Dendritic cell treated with granulocyte-macrophage colony-stimulating factor and Interleukin-4, amounts not matched to agents 40 ng/mL and 50 ng/mL, for 4 days (primary cell): ENCODE results near the gene PCED1A.
A peak's percentile ranks its signal among the peaks of the same experiment; 100 is the strongest.

Experiments used
- H3K27ac Mint-ChIP-seq: one replicate; pipeline ENCODE4 v1.8.0; 2022; ENCODE audit warnings: mild to moderate bottlenecking, mixed read lengths
- H3K27me3 Mint-ChIP-seq: one replicate; pipeline ENCODE4 v1.8.0; 2022; ENCODE audit warnings: mild to moderate bottlenecking, mixed read lengths
- H3K36me3 Mint-ChIP-seq: one replicate; pipeline ENCODE4 v1.8.0; 2022; ENCODE audit warnings: low read depth, mixed read lengths
- H3K4me1 Mint-ChIP-seq: one replicate; pipeline ENCODE4 v1.8.0; 2022; ENCODE audit warnings: low read depth, mixed read lengths
- H3K4me3 Mint-ChIP-seq: one replicate; pipeline ENCODE4 v1.8.0; 2022; ENCODE audit warnings: mild to moderate bottlenecking, moderate library complexity, mixed read lengths
- H3K9me3 Mint-ChIP-seq: one replicate; pipeline ENCODE4 v1.8.0; 2022; ENCODE audit warnings: mixed read lengths
- intact Hi-C: fragments of 100-400 bp; cut with micrococcal nuclease; formaldehyde crosslinking; loops from one replicate; pipeline ENCODE4 v1.15.0; 2022

The PCED1A gene, protein sequence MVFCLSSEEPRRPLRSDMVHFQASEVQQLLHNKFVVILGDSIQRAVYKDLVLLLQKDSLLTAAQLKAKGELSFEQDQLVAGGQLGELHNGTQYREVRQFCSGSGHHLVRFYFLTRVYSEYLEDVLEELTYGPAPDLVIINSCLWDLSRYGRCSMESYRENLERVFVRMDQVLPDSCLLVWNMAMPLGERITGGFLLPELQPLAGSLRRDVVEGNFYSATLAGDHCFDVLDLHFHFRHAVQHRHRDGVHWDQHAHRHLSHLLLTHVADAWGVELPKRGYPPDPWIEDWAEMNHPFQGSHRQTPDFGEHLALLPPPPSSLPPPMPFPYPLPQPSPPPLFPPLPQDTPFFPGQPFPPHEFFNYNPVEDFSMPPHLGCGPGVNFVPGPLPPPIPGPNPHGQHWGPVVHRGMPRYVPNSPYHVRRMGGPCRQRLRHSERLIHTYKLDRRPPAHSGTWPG

DNA sequence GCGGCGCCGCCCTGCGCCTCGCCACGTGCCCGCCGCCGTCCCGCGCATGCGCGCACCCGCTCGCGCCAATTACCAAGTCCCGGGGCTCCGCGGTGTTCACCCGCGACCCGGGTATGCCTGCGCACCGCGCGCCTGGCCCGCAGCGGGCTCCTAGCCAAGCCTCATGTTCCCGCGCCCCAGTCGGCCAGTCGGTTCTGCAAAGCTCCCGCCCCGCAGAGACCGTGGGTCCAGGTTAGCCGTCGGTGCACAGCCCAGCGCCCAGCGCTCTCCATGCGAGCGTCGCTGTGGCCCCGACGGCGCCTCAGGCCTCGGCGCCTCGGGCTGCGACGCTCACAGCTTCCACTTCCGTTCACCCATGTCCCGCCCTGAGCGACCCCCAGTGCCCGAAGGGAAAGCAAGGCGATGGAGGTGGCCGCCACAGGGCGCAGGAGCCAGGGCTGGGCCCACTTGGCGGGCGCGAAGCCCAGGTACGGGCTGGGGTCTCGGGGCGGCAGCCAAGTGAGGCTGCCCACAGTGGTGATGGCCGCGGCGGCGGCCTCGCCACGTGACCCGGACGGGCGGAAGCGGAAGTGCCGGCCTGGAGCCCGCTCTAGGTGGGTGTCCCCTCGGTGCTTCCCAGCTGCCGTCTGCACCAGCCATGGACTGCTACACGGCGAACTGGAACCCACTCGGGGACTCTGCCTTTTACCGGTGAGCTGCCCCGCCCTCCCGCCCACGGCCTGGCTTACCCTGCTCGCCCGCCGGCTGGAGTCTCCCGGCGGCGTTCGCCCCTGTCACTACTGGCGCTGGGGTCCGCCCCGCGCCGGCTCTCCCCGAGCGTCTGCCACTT, at the start of gene PCED1A, which contains the start of gene VPS16:
PCED1A (minus strand) TSS at position 518 of the 829 bp plus-strand sequence. CDS start 743 bp downstream, outside the sequence.
VPS16 (plus strand) TSS at position 608 of the 829 bp plus-strand sequence; CDS start at position 638, 30 bp downstream.
- Mint-ChIP-seq H3K36me3 (peaks cover 67% of the 10 kb centered on the region), H3K4me3 (peak within 1 kb of the TSS; percentile 88), H3K27me3 (peaks cover 2% of the 10 kb centered on the region), H3K4me1 (peaks cover 62% of the 10 kb centered on the region), H3K27ac (peak within 1 kb of the TSS; percentile 93), H3K9me3 (no peaks in the 10 kb centered on the region)
- intact Hi-C loops, result loop anchor here (1.0 to 2.0 kb wide), 2 partner anchors 8 to 30 kb away; no protein-coding TSS in a partner anchor

DNA sequence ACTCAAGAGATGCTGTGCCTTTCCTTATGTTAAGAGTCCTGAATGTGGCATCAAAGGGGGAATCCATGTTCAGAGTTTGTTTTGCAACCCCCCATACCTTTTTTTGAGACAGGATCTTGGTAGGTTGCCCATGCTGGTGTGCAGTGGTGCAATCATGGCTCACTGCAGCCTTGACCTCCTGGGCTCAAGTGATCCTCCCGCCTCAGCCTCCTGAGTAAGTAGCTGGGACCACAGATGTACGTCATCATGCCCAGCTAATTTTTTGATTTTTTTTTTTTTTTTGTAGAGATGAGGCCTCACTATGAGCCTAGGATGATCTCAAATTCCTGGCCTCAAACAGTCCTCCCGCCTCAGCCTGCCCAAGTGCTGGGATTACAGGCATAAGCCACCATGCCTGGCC, 49.3 kb upstream of the PCED1A start:
- Mint-ChIP-seq H3K4me1 (peaks cover 41% of the 10 kb centered on the region), H3K27me3 (no peaks in the 10 kb centered on the region), H3K27ac (no peak overlapping the region), H3K9me3 (no peaks in the 10 kb centered on the region), H3K4me3 (no peak overlapping the region), H3K36me3 (peaks cover 14% of the 10 kb centered on the region)
- intact Hi-C loops, result no loop called here

DNA sequence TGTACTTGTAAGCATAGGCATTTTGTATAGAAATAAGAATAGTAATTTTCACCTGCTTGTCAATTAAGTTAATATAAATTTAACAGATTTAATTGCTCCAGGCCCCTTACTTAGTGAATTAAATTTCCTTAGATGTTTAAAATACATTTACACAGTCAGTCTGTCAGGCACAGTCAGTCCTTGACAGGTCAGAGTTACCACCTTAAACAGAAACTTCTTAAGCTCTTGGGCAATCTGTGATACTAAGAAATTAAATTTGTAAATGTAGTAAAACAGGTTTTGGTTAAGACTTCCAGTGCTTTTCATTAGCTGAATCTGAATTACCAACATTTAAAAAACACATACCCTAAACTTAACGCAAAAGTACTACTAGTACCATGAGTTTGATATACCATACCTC, 48.8 kb upstream of the PCED1A start:
- Mint-ChIP-seq H3K27me3 (no peaks in the 10 kb centered on the region), H3K9me3 (no peaks in the 10 kb centered on the region), H3K4me3 (no peak overlapping the region), H3K36me3 (peaks cover 11% of the 10 kb centered on the region), H3K4me1 (peaks cover 47% of the 10 kb centered on the region), H3K27ac (no peak overlapping the region)
- intact Hi-C loops, result no loop called here

DNA sequence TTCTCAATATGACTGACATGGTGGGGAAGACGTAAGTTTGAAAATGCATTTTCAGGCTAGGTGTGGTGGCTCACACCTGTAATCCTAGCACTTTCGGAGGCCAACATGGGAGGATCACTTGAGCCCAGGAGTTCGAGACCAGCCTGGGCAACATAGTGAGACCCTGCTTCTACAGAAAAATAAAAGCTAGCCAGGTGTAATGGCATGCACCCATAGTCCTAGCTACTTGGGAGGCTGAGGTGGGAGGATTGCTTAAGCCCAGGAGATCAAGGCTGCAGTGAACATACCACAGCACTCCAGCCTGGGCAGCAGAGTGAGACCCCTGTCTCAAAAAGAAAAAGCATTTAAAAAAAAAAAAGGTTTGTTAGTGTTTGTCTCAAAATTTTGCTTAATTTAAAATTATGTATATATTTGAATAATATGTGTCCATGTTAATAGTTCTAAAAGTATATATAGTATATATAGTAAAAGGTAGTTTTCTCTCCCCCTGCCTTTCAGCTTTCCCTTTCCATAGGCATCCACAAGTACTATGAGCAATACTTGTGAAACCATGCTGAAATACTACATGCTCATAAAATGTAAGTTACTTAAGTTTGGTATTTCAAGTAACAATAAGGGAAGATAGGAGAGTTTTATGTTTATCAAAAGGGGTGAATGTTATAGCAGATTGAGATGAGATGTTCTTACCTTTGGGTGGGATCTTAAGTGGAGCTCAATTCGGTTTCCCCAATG, 47.9 kb upstream of the PCED1A start:
- Mint-ChIP-seq H3K4me1 (peaks cover 55% of the 10 kb centered on the region), H3K27me3 (no peaks in the 10 kb centered on the region), H3K9me3 (no peaks in the 10 kb centered on the region), H3K36me3 (peaks cover 10% of the 10 kb centered on the region), H3K27ac (no peak overlapping the region), H3K4me3 (no peak overlapping the region)
- intact Hi-C loops, result no loop called here

DNA sequence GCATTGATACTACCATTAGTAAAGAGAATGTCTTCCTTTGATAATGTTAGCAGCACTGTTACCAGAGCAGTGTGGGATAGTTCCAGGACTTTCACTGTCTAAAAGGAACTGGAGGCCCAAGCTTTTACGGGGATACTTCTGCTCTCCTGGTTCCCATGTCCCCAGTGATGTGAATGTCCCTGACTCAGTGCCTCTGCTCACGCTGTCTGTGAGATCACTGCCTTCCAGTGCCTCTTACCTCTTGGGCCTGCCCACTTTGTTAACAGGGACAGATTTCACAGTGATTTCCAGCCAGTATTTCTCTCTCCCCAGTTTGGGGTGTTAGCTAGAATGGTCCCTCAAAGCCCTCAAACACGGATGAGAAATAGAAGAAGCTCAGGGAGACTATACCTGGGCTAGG, 47.3 kb upstream of the PCED1A start:
- Mint-ChIP-seq H3K36me3 (peaks cover 10% of the 10 kb centered on the region), H3K27me3 (no peaks in the 10 kb centered on the region), H3K27ac (peak overlapping the region; percentile 38), H3K9me3 (no peaks in the 10 kb centered on the region), H3K4me3 (no peak overlapping the region), H3K4me1 (peaks cover 55% of the 10 kb centered on the region)
- intact Hi-C loops, result no loop called here

DNA sequence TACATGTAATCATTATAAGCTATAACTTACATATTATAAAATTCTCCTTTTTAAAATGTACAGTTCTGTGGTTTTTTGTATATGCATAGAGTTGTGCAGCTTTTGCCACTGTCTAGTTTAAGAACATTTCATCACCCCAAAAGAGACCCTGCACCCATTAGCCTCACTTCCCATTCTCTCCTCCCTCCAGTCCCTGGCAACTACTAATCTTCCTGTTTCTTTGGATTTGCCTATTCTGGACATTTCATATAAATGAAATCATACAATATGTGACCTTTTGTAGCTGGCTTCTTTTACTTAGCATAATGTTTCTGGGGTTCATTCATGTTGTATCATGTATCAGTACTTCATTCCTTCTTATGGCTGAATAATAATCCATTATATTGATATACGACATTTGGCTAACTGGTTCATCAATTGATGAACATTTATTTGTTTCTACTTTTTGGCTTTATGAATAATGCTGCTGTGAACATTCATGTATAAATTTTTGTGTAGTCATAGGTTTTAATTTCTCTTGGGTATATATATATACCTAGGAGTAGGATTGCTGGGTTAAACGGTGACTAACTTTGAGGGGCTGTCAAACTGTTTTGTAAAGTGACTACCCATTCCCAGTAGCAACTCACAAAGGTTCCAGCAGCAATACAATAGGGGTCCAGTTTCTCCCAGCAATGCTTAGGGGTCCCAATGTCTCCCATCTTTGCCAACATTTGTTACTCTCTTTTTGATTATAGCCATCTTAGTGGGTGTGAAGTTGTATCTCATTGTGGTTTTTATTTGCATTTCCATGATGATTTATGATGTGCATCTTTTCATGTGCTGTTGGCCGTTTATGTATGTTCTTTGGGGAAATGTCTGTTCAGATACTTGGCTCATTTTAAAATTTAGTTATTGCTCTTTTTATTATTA, 43.5 kb upstream of the PCED1A start:
- H3K36me3 Mint-ChIP-seq, result no peaks in the 10 kb centered on the region
- no peaks in the 10 kb centered on the region for H3K27me3 Mint-ChIP-seq
- H3K9me3 Mint-ChIP-seq, result no peaks in the 10 kb centered on the region
- intact Hi-C loops, result no loop called here
- H3K4me1 Mint-ChIP-seq, result peaks cover 51% of the 10 kb centered on the region
- no peak overlapping the region for H3K4me3 Mint-ChIP-seq
- peak overlapping the region; percentile 85 for H3K27ac Mint-ChIP-seq

DNA sequence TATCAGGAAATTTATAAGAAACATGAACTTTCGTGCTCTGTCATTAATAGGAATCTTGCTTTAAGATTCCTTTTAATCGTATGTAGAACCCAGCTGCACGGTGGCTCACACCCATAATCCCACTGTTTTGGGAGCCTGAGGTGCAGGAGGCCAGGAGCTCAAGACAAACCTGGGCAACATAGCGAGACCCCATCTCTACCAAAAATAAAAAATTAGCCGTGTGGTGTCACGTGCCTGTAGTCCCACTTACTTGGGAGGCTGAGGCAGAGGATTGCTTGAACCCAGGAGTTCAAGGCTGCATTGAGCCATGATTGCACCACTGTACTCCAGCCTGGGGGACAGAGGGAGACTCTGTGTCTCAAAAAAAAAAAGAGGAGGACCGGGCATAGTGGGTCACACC, 40.2 kb upstream of the PCED1A start:
- H3K36me3 Mint-ChIP-seq, result peaks cover 11% of the 10 kb centered on the region
- H3K27me3 Mint-ChIP-seq, result no peaks in the 10 kb centered on the region
- peaks cover 50% of the 10 kb centered on the region for H3K4me1 Mint-ChIP-seq
- intact Hi-C loops, result no loop called here
- H3K27ac Mint-ChIP-seq, result no peak overlapping the region
- no peak overlapping the region for H3K4me3 Mint-ChIP-seq
- no peaks in the 10 kb centered on the region for H3K9me3 Mint-ChIP-seq

DNA sequence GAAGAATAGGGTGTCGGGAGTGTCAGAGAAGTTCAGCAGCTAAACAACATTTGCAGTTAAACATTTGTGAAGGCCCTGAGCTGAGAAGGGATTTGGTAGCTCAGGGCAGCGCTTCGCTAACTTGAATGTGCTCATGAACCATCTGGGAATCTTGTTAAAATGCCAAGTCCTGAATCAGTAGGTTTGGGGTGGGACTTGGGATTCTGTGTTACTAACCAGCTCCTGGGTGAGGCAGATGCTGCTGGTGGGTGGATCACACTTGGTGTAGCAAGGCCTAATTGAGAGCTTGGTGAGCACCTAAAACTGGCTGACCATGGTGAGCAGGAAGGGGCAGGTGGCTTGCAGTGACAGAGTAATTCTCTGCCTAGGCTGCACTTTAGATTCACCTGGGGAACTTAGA, 38.7 kb upstream of the PCED1A start:
- no peak overlapping the region for H3K4me3 Mint-ChIP-seq
- peaks cover 49% of the 10 kb centered on the region for H3K4me1 Mint-ChIP-seq

DNA sequence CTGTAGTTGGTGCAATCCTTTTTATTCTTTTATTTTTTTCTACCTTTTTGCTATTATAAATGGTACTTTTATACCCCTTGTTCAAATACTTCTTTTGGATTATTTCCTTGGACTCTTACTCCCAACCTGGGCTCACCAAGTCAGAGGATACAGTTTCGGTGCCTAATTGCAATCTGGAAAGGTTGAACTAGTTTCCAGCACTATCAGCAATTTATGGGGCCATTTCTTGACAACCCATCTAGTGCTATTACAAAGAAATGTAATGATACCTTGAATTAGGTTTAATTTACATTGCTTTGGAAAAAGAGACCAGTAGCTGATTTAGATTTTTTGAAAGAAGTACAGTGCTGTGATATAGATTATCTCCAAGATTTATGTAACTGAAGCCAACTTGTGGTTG, 38.1 kb upstream of the PCED1A start:
- Mint-ChIP-seq H3K4me3 (no peak overlapping the region), H3K27me3 (no peaks in the 10 kb centered on the region), H3K9me3 (no peaks in the 10 kb centered on the region), H3K36me3 (peaks cover 24% of the 10 kb centered on the region), H3K27ac (no peak overlapping the region), H3K4me1 (peaks cover 43% of the 10 kb centered on the region)
- intact Hi-C loops, result no loop called here

More for the DNA sequence above, 38.7 kb upstream of the PCED1A start:
- Mint-ChIP-seq H3K27ac (no peak overlapping the region), H3K27me3 (no peaks in the 10 kb centered on the region), H3K36me3 (peaks cover 18% of the 10 kb centered on the region), H3K9me3 (no peaks in the 10 kb centered on the region)
- intact Hi-C loops, result no loop called here

DNA sequence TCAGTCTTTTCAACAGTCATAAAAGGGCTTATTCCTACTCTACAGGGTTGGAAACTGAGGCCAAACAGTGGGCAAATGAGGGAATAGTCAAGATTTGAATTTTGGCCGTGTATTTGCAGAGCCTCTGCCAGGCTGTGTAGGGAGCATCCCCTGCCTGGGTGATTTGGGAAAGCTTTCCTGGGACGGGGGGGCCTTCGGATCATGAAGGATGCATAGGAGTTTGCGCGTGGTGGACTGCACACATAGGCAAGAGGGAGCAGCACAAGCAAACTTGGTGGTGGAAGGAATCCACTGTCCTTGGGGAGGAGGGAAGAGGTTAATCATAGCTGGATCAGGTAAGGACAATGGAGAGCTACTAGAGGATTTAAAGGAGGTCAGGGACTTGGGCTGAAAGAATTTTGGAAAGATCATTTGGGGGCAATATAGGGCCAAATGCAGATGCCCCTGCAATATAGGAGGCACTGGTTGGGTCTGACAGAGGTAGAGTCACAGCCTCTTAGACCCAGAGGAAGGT, 35.3 kb upstream of the PCED1A start:
- Mint-ChIP-seq H3K27me3 (peaks cover 12% of the 10 kb centered on the region), H3K4me1 (peaks cover 66% of the 10 kb centered on the region), H3K27ac (no peak overlapping the region), H3K36me3 (peaks cover 32% of the 10 kb centered on the region), H3K9me3 (no peaks in the 10 kb centered on the region), H3K4me3 (no peak overlapping the region)
- intact Hi-C loops, result no loop called here

DNA sequence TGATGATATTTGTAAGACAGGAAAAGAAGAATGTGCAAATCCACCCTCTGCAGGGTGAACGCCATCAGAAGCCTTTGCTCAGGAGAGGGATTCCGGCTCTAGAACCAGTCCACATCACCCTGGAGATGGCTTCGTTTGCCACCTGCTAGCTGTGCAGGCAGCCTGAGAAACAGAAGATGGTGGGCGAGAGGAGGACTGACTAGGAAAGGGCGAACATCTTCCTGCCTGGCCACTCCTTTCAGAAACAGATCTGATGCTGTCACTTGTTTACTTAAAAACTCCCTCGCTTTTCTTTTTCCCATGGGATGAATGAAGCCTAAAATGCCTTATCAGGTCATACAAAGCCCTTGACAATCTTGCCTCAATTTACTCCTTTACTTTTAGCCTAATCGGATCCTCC, 34.0 kb upstream of the PCED1A start:
- H3K9me3 Mint-ChIP-seq, result no peaks in the 10 kb centered on the region
- peaks cover 32% of the 10 kb centered on the region for H3K36me3 Mint-ChIP-seq
- H3K4me3 Mint-ChIP-seq, result peak overlapping the region; percentile 89
- H3K4me1 Mint-ChIP-seq, result peaks cover 69% of the 10 kb centered on the region
- H3K27me3 Mint-ChIP-seq, result peaks cover 12% of the 10 kb centered on the region
- H3K27ac Mint-ChIP-seq, result peak overlapping the region; percentile 92
- intact Hi-C loops, result loop anchor here (5.0 kb wide), 1 partner anchor 113 kb away; no protein-coding TSS in a partner anchor

DNA sequence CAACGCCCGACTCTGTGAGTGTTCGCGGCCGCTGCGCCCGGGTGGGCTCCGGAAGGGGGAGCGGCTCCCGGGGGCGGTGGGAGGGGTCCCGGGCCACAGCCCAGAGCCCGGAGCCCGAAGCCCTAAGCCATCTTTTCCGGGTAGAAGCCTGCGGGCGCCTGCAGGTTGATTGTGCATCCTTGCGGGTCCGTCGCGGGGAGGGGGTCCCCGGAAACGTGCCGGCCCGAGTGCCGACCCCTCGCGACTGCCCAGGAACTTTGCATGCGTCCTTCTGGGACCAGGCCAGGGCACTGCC, 33.2 kb upstream of the PCED1A start:
- intact Hi-C loops, result loop anchor here (5.0 kb wide), 1 partner anchor 114 kb away; no protein-coding TSS in a partner anchor
- peaks cover 12% of the 10 kb centered on the region for H3K27me3 Mint-ChIP-seq
- peak overlapping the region; percentile 89 for H3K4me3 Mint-ChIP-seq
- peak overlapping the region; percentile 92 for H3K27ac Mint-ChIP-seq
- peaks cover 32% of the 10 kb centered on the region for H3K36me3 Mint-ChIP-seq
- H3K9me3 Mint-ChIP-seq, result no peaks in the 10 kb centered on the region
- H3K4me1 Mint-ChIP-seq, result peaks cover 65% of the 10 kb centered on the region
